K562 (cell line): ENCODE data around the gene SHANK1. TPM values are rescaled to one million over a fixed set of nuclear protein-coding genes. Genes with fewer than 3 reads are reported as not detected.

ENCODE experiments used
- ATF1 ChIP-seq, 2 experiments: fragments of 450-650 bp in 1 of 2; IDR thresholded peaks; 2 replicates each; pipeline ENCODE4 v1.6.1; 2016; ENCODE audit warnings: missing compliant biosample characterization in 1 of 2, missing genetic modification characterization in 1 of 2
- CBX3 ChIP-seq, 2 experiments: IDR thresholded peaks; 1 replicate in 1 of 2; 2 replicates in 1 of 2; pipeline ENCODE4 v1.6.1; 2012; ENCODE audit warnings: inconsistent platforms in 2 of 2, low read length in 2 of 2, borderline replicate concordance in 1 of 2, control low read depth in 1 of 2
- CREB3L1 ChIP-seq: fragments of 450-650 bp; IDR thresholded peaks from 2 replicates; pipeline ENCODE4 v1.6.1; 2014; ENCODE audit warnings: low read depth, mild to moderate bottlenecking, moderate library complexity, borderline replicate concordance
- ELF2 ChIP-seq: fragments of 250-450 bp; sonication (Bioruptor Pico); IDR thresholded peaks from 2 replicates; pipeline ENCODE4 v1.5.0; 2021; ENCODE audit warnings: mild to moderate bottlenecking
- HMBOX1 ChIP-seq: sonication (generic); IDR thresholded peaks from 2 replicates; pipeline ENCODE4 v1.6.1; 2016
- JUND ChIP-seq, 2 experiments: IDR thresholded peaks; 2 replicates in 1 of 2; 3 replicates in 1 of 2; pipeline ENCODE4 v1.6.1; 2011; ENCODE audit warnings: borderline replicate concordance in 2 of 2, low read depth in 2 of 2, low read length in 2 of 2, improper control_type of control experiment in 1 of 2, missing biosample characterization in 1 of 2, missing genetic modification characterization in 1 of 2, missing genetic modification reagents in 1 of 2
- LCOR ChIP-seq: sonication (generic); formaldehyde crosslinking; IDR thresholded peaks from 2 replicates; pipeline ENCODE4 v1.8.0; 2022; ENCODE audit warnings: mild to moderate bottlenecking, missing genetic modification reagents
- MGA ChIP-seq: fragments of 450-650 bp; IDR thresholded peaks from 2 replicates; pipeline ENCODE4 v1.6.1; 2016; ENCODE audit warnings: mild to moderate bottlenecking, moderate library complexity
- POLR2G ChIP-seq: fragments of 200-400 bp; formaldehyde crosslinking; IDR thresholded peaks from 2 replicates; pipeline ENCODE4 v1.6.1; 2017; ENCODE audit warnings: low read depth, mild to moderate bottlenecking, antibody characterized with exemption, low read length, moderate library complexity
- ZNF143 ChIP-seq: sonication (generic); formaldehyde crosslinking; IDR thresholded peaks from 2 replicates; pipeline ENCODE4 v1.9.0; 2022; ENCODE audit warnings: mild to moderate bottlenecking, missing genetic modification reagents
- ZNF41 ChIP-seq: fragments of 250-450 bp; sonication (Bioruptor Pico); conservative IDR thresholded peaks from 2 replicates; pipeline ENCODE4 v1.4.0; 2020; ENCODE audit warnings: mild to moderate bottlenecking
- polyA plus RNA-seq, 8 experiments: library from polyadenylated mRNA; depleted of rRNA in 4 of 8; stranded (reverse) in 5 of 8; unstranded in 3 of 8; fragments of >200 nt; fragmentation: Nextera tagmentation in 2 of 8; fragmentation: Illumina TruSeq in 1 of 8; extraction: Ambion mirVana in 2 of 8; extraction: Trizol in 1 of 8; gene quantifications; 2 replicates each; pipeline versions ENCODE4 v1.2.1 to v1.2.3, GENCODE V29; 2011 to 2014; ENCODE audit warnings: inconsistent platforms in 1 of 8, missing spikeins in 1 of 8
- total RNA-seq, 7 experiments: library from RNA; depleted of rRNA in 6 of 7; stranded (reverse); fragments of >200 nt in 6 of 7; fragmentation: Illumina TruSeq in 2 of 7; extraction: Trizol in 2 of 7; gene quantifications; 2 replicates each; pipeline versions ENCODE4 v1.2.1 to v1.2.3, GENCODE V29; 2011 to 2021; ENCODE audit warnings: low replicate concordance in 1 of 7

Gene SHANK1
- total and polyA plus RNA-seq, 9 of the 15 experiments (the other 6 are each of a cell fraction or from before 2014, with no cell fraction given) = 0.33 to 1.3 (median 0.55) TPM; not detected in 2

GRCh38 chr19:50725218-50725910 lies 5.8 kb upstream of the SHANK1 start (continued):
- TF ChIP-seq MGA = peak; percentile 90
- TF ChIP-seq HMBOX1 = no peak
- 0 out of 2 replicates have a peak, but pooled peaks have one; percentile 2 for TF ChIP-seq JUND (IDR thresholded peaks at IDR 0.05; ENCODE audit: borderline replicate concordance, low read depth, low read length)
- TF ChIP-seq JUND (tag; IDR thresholded peaks at IDR 0.05; ENCODE audit: borderline replicate concordance, low read depth, low read length) = no peak
- TF ChIP-seq ZNF143 (CRISPR knock-in tag) = no peak
- TF ChIP-seq ELF2 (CRISPR knock-in tag) = 0 out of 2 replicates have a peak, but pooled peaks have one; percentile 15
- peak; percentile 77 for TF ChIP-seq POLR2G
- peak; percentile 39 for TF ChIP-seq CREB3L1
- TF ChIP-seq CBX3 (IDR thresholded peaks at IDR 0.05; ENCODE audit: borderline replicate concordance in 1 of 2, low read length in 2 of 2) = no peak
- TF ChIP-seq LCOR = peak; percentile 57; the same call in 1 of the 2 replicates
- peak; percentile 70 for TF ChIP-seq ATF1 (CRISPR knock-in tag; IDR thresholded peaks at IDR 0.05)
- TF ChIP-seq ATF1 (tag; IDR thresholded peaks at IDR 0.05) = peak; percentile 82
- no peak for TF ChIP-seq ZNF41 (CRISPR knock-in tag)
